ENCODE measurements around the gene NPAT. TPM values are rescaled to one million over a fixed set of nuclear protein-coding genes. Genes with fewer than 3 reads are reported as not detected.
A peak's percentile ranks its signal among the peaks of the same experiment; 100 is the strongest.
"Not testable (repeated sequence)": the region's sequence is repeated elsewhere in the genome, so short reads cannot be mapped to it uniquely, and the experiment has no call there.

The NPAT gene
- total RNA-seq, 1 experiment from 2014 or later: 18.6 TPM

DNA sequence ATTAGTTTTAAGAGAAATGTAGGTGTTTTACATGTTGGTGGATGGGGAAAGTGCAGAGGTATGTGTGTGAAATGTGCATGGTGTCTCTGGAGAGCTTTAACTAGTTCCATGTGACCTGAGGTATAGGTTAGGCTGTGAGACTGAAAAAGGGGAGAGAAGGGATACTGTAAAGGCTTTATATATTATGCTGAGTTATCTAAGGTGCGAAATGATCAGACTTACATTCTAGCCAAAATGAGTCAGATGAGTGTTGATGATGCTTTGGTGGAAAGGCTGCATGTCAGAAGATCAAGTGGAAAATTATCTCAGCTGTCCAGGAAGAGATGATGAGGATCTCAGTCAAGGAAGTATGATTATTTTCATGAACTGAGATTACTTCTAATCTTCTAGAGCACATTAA is 85.2 kb downstream of the NPAT start:
- Histone ChIP-seq H3K9me2 (ENCODE audit: insufficient read depth) (no peaks in the 10 kb centered on the region; the same call in 1 of the 2 replicates), H3K27me3 (ENCODE audit: insufficient read depth, low read depth) (no peaks in the 10 kb centered on the region), H3K4me2 (no peak overlapping the region), H2AFZ (no peak overlapping the region), H3K4me3 (no peak overlapping the region), H3K79me2 (ENCODE audit: low read depth) (no peaks in the 10 kb centered on the region), H3K4me1 (replicated peaks; ENCODE audit: insufficient read depth) (no peaks in the 10 kb centered on the region), H3K9me3 (ENCODE audit: insufficient read depth, low read depth) (no peaks in the 10 kb centered on the region), H3K36me3 (ENCODE audit: low read depth) (peaks cover 7% of the 10 kb centered on the region; the same call in 1 of the 2 replicates), H4K20me1 (ENCODE audit: insufficient read depth) (no peaks in the 10 kb centered on the region), H3K27ac (no peak overlapping the region), H3F3A (ENCODE audit: insufficient read depth, low read depth) (peaks cover 15% of the 10 kb centered on the region)
- intact Hi-C loops (cut with micrococcal nuclease; ENCODE audit: unreplicated experiment): no loop called here
- no peak for TF ChIP-seq EZH2 (IDR thresholded peaks at IDR 0.05; ENCODE audit: low read depth)
- TF ChIP-seq CTCF (conservative IDR thresholded peaks at IDR 0.05): no peak
- no TSS peak for BruUV-seq (replicated peaks)
- ChIA-PET POLR2A (ENCODE audit: unreplicated experiment) (no interaction called here), CTCF (no interaction called here)
- DNase-seq: no peak

DNA sequence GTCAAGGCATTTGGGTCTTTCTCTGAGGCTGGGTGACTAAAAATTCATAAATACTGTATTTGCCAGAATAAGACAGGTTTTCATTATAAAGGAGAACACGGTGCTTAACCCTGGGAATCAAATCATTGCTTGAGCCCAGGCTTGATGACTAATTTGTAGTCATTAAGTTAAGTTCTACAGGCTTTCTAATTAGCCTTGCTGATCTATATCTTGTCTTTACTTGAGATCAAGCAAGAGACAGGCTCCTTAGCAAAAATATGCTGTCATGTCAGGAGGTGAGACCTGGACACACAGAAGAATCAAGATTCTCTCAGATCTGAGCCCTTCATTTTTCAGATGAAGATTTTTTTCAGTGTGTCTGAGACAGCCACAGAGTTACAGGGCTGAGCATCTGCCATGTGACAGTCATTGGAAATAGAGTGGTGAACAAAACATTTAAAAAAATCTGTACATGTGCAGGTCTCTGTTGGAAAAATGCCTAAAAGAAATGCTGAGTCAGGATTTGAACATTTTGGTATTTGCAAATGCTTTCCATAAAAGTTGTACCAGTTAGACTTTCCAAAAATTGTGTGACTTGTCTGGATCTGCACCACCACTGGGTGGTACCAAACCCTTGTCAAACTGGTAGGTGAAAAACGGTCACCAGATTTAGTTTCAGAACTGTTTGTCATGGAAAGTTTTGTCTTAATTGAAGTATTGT is 86.4 kb downstream of the NPAT start:
- no peak for TF ChIP-seq EZH2 (IDR thresholded peaks at IDR 0.05; ENCODE audit: low read depth)
- peak; percentile 41; the same call in 1 of the 2 replicates for TF ChIP-seq CTCF (conservative IDR thresholded peaks at IDR 0.05)
- no peaks in the 10 kb centered on the region for H3K9me3 ChIP-seq (ENCODE audit: insufficient read depth, low read depth)
- no peak overlapping the region for H3K4me3 ChIP-seq
- H3K36me3 ChIP-seq (ENCODE audit: low read depth): peaks cover 10% of the 10 kb centered on the region; the same call in 1 of the 2 replicates
- peak overlapping the region; percentile 8; the same call in 1 of the 2 replicates for H3K27ac ChIP-seq
- H3K27me3 ChIP-seq (ENCODE audit: insufficient read depth, low read depth): no peaks in the 10 kb centered on the region
- no TSS peak for BruUV-seq (replicated peaks)
- intact Hi-C loops (cut with micrococcal nuclease; ENCODE audit: unreplicated experiment): no loop called here
- no peaks in the 10 kb centered on the region; the same call in 1 of the 2 replicates for H3K9me2 ChIP-seq (ENCODE audit: insufficient read depth)
- no peak overlapping the region for H3K4me2 ChIP-seq
- CTCF ChIA-PET: no interaction called here
- peak in 1 of 2 experiments; percentile 33 for DNase-seq
- H2AFZ ChIP-seq: no peak overlapping the region
- no peaks in the 10 kb centered on the region for H3K79me2 ChIP-seq (ENCODE audit: low read depth)
- POLR2A ChIA-PET (ENCODE audit: unreplicated experiment): no interaction called here
- H3K4me1 ChIP-seq (replicated peaks; ENCODE audit: insufficient read depth): no peaks in the 10 kb centered on the region
- H4K20me1 ChIP-seq (ENCODE audit: insufficient read depth): no peaks in the 10 kb centered on the region
- H3F3A ChIP-seq (ENCODE audit: insufficient read depth, low read depth): peaks cover 19% of the 10 kb centered on the region

GRCh38 chr11:108132993-108133538 is 89.4 kb downstream of the NPAT start:
- H3K9me2 ChIP-seq (ENCODE audit: insufficient read depth); H2AFZ ChIP-seq; BruUV-seq (replicated peaks); H4K20me1 ChIP-seq (ENCODE audit: insufficient read depth); CTCF ChIA-PET; intact Hi-C loops (cut with micrococcal nuclease; ENCODE audit: unreplicated experiment); H3K27ac ChIP-seq; H3K27me3 ChIP-seq (ENCODE audit: insufficient read depth, low read depth); H3K4me3 ChIP-seq; H3K9me3 ChIP-seq (ENCODE audit: insufficient read depth, low read depth); H3K4me2 ChIP-seq; POLR2A ChIA-PET (ENCODE audit: unreplicated experiment); H3K79me2 ChIP-seq (ENCODE audit: low read depth); H3K4me1 ChIP-seq (replicated peaks; ENCODE audit: insufficient read depth): not testable (repeated sequence)
- peaks cover 19% of the 10 kb centered on the region for H3F3A ChIP-seq (ENCODE audit: insufficient read depth, low read depth)
- peak in 1 of 2 experiments; percentile 30 for DNase-seq
- peaks cover 10% of the 10 kb centered on the region; the same call in 1 of the 2 replicates for H3K36me3 ChIP-seq (ENCODE audit: low read depth)
